Measurements from ENCODE around the gene HSPG2. TPM values are rescaled to one million over a fixed set of nuclear protein-coding genes. Genes with fewer than 3 reads are reported as not detected.

HSPG2 gene
- total and polyA plus RNA-seq, 2 of the 13 experiments (the other 11 are each of a cell fraction or from before 2014, with no cell fraction given) = 9.1 to 13.1 TPM

- no peak for TF ChIP-seq KIAA2018 (CRISPR knock-in tag; IDR thresholded peaks at IDR 0.05; ENCODE audit: borderline replicate concordance)
- TF ChIP-seq ZNF280B (CRISPR knock-in tag; IDR thresholded peaks at IDR 0.05; ENCODE audit: borderline replicate concordance) = no peak
- 0 out of 2 replicates have a peak, but pooled peaks have one; percentile 31 for TF ChIP-seq ZBTB38 (CRISPR knock-in tag; IDR thresholded peaks at IDR 0.05)
- no peak for TF ChIP-seq JUN (CRISPR knock-in tag; IDR thresholded peaks at IDR 0.05)
- no peak for TF ChIP-seq ZNF430 (CRISPR knock-in tag; IDR thresholded peaks at IDR 0.05)
- TF ChIP-seq ZNF382 (CRISPR knock-in tag; IDR thresholded peaks at IDR 0.05; ENCODE audit: borderline replicate concordance) = no peak
- peak; percentile 85; the same call in 1 of the 2 replicates for TF ChIP-seq ZNF768 (CRISPR knock-in tag; IDR thresholded peaks at IDR 0.05)
- no peak for TF ChIP-seq ZBTB40 (IDR thresholded peaks at IDR 0.05)
- TF ChIP-seq ZBTB40 (CRISPR knock-in tag; IDR thresholded peaks at IDR 0.05) = no peak
Observed at GRCh38 chr1:21911205-21912001, 25.7 kb downstream of the HSPG2 start (continued).
